Measurements from ENCODE around the gene HTT. TPM values are rescaled to one million over a fixed set of nuclear protein-coding genes. Genes with fewer than 3 reads are reported as not detected.

The HTT gene
- total RNA-seq, 1 experiment from 2014 or later, result 37.4 TPM

DNA sequence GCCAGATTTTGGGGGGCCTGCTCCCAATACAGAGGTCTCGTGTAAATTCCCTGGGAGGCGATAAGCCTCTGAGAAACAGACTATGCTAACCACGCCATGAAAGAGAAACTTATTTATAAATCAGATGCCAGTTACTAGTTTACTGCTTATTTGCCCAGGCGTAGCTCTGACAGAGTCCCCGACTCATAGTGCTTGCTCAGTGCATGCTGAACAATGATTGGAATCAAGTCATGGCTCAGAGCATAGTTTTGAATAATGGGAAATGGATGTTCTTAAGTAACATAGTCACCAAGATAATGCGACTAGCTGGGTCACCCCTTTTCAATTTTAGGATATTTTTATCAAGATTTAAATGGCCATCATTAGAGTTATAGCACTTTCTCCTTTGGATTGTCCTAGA, 39.9 kb downstream of the HTT start:
- intact Hi-C loops (cut with micrococcal nuclease), result no loop called here
- Histone ChIP-seq H4K20me1 (ENCODE audit: insufficient read depth) (no peaks in the 10 kb centered on the region), H3K4me2 (ENCODE audit: low read length) (no peak overlapping the region), H3K4me1 (ENCODE audit: control insufficient read depth in 1 of 2, insufficient read depth in 2 of 2, low read length in 2 of 2) (no peaks in the 10 kb centered on the region), H2AFZ (ENCODE audit: low read depth, low read length, poor library complexity, severe bottlenecking) (no peak overlapping the region), H3K27me3 (ENCODE audit: insufficient read depth, low read length) (no peaks in the 10 kb centered on the region), H3K4me3 (replicated peaks in 1 of 2; ENCODE audit: low read depth in 1 of 2, low read length in 2 of 2) (no peak overlapping the region), H3K9me2 (ENCODE audit: insufficient read depth) (no peaks in the 10 kb centered on the region), H3K27ac (ENCODE audit: low read depth, low read length) (no peak overlapping the region), H3K79me2 (ENCODE audit: insufficient read depth, low read length) (no peaks in the 10 kb centered on the region), H3K9ac (ENCODE audit: low read length) (no peak overlapping the region), H3K9me3 (ENCODE audit: control insufficient read depth in 1 of 2, insufficient read depth in 1 of 2, low read depth in 1 of 2, low read length in 2 of 2) (no peaks in the 10 kb centered on the region), H3K36me3 (ENCODE audit: control insufficient read depth in 1 of 2, insufficient read depth in 2 of 2, low read length in 2 of 2) (peaks cover 22 to 25% of the 10 kb centered on the region in 2 experiments)
- BruUV-seq (replicated peaks), result no TSS peak
- DNase-seq (ENCODE audit: low read depth, low spot score), result no peak
- POLR2A ChIA-PET, result no interaction called here
- TF ChIP-seq, protein P1, sequence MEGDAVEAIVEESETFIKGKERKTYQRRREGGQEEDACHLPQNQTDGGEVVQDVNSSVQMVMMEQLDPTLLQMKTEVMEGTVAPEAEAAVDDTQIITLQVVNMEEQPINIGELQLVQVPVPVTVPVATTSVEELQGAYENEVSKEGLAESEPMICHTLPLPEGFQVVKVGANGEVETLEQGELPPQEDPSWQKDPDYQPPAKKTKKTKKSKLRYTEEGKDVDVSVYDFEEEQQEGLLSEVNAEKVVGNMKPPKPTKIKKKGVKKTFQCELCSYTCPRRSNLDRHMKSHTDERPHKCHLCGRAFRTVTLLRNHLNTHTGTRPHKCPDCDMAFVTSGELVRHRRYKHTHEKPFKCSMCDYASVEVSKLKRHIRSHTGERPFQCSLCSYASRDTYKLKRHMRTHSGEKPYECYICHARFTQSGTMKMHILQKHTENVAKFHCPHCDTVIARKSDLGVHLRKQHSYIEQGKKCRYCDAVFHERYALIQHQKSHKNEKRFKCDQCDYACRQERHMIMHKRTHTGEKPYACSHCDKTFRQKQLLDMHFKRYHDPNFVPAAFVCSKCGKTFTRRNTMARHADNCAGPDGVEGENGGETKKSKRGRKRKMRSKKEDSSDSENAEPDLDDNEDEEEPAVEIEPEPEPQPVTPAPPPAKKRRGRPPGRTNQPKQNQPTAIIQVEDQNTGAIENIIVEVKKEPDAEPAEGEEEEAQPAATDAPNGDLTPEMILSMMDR (IDR thresholded peaks at IDR 0.05 in 2 of 3, conservative IDR thresholded peaks at IDR 0.05 in 1 of 3; ENCODE audit: borderline replicate concordance in 1 of 3, insufficient read depth in 1 of 3, low read depth in 2 of 3, low read length in 2 of 3), result no peak
- TF ChIP-seq JUND (IDR thresholded peaks at IDR 0.05) (no peak), FOSL1 (IDR thresholded peaks at IDR 0.05; ENCODE audit: low read depth) (no peak), ELF1 (IDR thresholded peaks at IDR 0.05; ENCODE audit: borderline replicate concordance, low read depth) (no peak), CEBPB (IDR thresholded peaks at IDR 0.05; ENCODE audit: low read depth) (no peak), EGR1 (IDR thresholded peaks at IDR 0.05; ENCODE audit: low read depth) (no peak)
- TF ChIP-seq, protein P2, sequence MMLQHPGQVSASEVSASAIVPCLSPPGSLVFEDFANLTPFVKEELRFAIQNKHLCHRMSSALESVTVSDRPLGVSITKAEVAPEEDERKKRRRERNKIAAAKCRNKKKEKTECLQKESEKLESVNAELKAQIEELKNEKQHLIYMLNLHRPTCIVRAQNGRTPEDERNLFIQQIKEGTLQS (IDR thresholded peaks at IDR 0.05), result no peak
- RAD21 ChIA-PET (ENCODE audit: low non-redundant PET in 1 of 2, low total read pairs in 2 of 2, uncharacterized antibody in 2 of 2, unreplicated experiment in 2 of 2), result no interaction called here
- CTCF ChIA-PET, result no interaction called here
- ATAC-seq, result no peak

DNA sequence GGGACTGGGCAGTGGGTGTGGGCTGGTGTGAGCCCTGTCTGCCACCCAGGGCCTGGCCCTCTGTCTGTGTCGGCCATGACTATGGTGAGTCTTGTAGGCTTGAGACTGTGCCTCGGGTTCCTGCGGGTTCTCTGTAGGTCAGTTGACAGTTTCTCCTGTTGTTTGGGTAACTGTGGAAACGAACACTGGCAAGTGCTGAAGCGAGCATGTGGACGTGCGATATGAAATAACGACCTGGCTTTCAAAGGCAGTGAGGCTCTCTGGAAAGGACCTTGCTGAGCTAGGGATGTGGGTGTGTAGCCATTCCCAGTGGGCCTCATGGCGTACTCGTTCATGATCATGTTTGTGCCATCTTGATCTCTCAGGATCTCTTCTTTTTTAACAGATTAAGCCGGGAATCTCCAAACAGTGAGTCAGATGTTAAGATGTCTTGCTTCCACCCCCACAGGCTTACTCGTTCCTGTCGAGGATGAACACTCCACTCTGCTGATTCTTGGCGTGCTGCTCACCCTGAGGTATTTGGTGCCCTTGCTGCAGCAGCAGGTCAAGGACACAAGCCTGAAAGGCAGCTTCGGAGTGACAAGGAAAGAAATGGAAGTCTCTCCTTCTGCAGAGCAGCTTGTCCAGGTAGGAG, 41.3 kb downstream of the HTT start:
- Histone ChIP-seq H3K27me3 (ENCODE audit: insufficient read depth, low read length) (no peaks in the 10 kb centered on the region), H3K9me2 (ENCODE audit: insufficient read depth) (no peaks in the 10 kb centered on the region), H3K4me1 (ENCODE audit: control insufficient read depth in 1 of 2, insufficient read depth in 2 of 2, low read length in 2 of 2) (no peaks in the 10 kb centered on the region), H3K9ac (ENCODE audit: low read length) (no peak overlapping the region), H3K27ac (ENCODE audit: low read depth, low read length) (no peak overlapping the region), H3K4me2 (ENCODE audit: low read length) (no peak overlapping the region), H3K36me3 (ENCODE audit: control insufficient read depth in 1 of 2, insufficient read depth in 2 of 2, low read length in 2 of 2) (peaks cover 19 to 22% of the 10 kb centered on the region in 2 experiments), H3K79me2 (ENCODE audit: insufficient read depth, low read length) (no peaks in the 10 kb centered on the region), H2AFZ (ENCODE audit: low read depth, low read length, poor library complexity, severe bottlenecking) (no peak overlapping the region), H3K4me3 (replicated peaks in 1 of 2; ENCODE audit: low read depth in 1 of 2, low read length in 2 of 2) (no peak overlapping the region), H4K20me1 (ENCODE audit: insufficient read depth) (no peaks in the 10 kb centered on the region), H3K9me3 (ENCODE audit: control insufficient read depth in 1 of 2, insufficient read depth in 1 of 2, low read depth in 1 of 2, low read length in 2 of 2) (no peaks in the 10 kb centered on the region)
- no peak for ATAC-seq
- ChIA-PET RAD21 (ENCODE audit: low non-redundant PET in 1 of 2, low total read pairs in 2 of 2, uncharacterized antibody in 2 of 2, unreplicated experiment in 2 of 2) (interaction anchor here in 1 of 2 experiments (0.6 kb wide), 1 partner anchor 36 kb away, joined by 3 read pairs; no protein-coding TSS in a partner anchor), CTCF (interaction anchor here (1.0 to 1.5 kb wide), 2 partner anchors 9 to 20 kb away, joined by 4 read pairs; no protein-coding TSS in a partner anchor), POLR2A (no interaction called here)
- TF ChIP-seq SIN3A (IDR thresholded peaks at IDR 0.05; ENCODE audit: low read depth) (no peak), EGR1 (IDR thresholded peaks at IDR 0.05; ENCODE audit: low read depth) (no peak), JUND (IDR thresholded peaks at IDR 0.05) (no peak)
- BruUV-seq (replicated peaks), result no TSS peak
- no peak for DNase-seq (ENCODE audit: low read depth, low spot score)
- intact Hi-C loops (cut with micrococcal nuclease), result no loop called here
